ENCODE data around the gene GLI1.
A peak's percentile ranks its signal among the peaks of the same experiment; 100 is the strongest.
"Not testable (repeated sequence)": the region's sequence is repeated elsewhere in the genome, so short reads cannot be mapped to it uniquely, and the experiment has no call there.

Gene GLI1

DNA sequence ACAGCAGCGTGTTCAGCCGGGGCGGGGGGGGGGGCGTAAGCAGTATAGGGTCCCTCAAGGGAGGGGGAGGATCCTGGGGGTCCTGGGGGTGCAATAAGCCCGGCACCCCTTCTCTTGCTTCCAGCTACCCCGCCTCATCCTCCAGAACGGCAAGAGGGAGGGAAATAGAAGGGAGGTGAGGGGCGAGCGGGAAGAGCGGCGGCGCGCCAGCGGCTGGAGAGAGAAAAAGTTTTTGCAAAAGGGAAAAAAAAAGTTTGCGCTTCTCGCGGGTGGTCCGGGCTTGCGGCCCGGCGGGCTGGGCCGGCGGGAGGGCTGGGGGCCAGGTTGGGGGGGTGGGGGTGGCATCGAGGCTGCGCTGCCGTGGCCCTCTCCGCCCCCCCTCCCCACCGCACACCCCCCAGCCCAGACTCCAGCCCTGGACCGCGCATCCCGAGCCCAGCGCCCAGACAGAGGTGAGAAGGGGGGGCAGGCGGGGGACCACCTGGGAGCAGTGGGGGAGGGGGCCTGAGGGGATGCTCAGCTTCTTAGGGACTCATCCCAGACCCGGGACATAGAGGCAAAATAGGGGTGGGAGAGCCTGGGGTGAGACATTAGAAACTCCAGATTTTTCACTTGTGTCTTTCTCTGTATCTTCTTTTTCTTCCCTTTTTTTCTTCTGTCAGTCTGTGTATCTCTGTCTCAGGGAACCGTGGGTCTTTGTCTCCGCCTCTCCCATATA, at the start of gene GLI1:
Gene GLI1 (plus strand): TSS at position 36 of the 718 bp plus-strand sequence. CDS start 3,907 bp downstream, outside the sequence.
- TF ChIP-seq CTCF (IDR thresholded peaks at IDR 0.05; ENCODE audit: poor library complexity, severe bottlenecking): no peak
- Histone ChIP-seq H3K27ac (ENCODE audit: poor library complexity, severe bottlenecking) (peak within 1 kb of the TSS; percentile 73), H3K9me3 (ENCODE audit: severe bottlenecking) (no peaks in the 10 kb centered on the region), H3K4me3 (ENCODE audit: severe bottlenecking) (peak within 1 kb of the TSS; percentile 40), H3K36me3 (ENCODE audit: low read depth) (no peaks in the 10 kb centered on the region), H3K4me1 (ENCODE audit: insufficient read depth, poor library complexity, severe bottlenecking) (peaks cover 24% of the 10 kb centered on the region), H3K27me3 (ENCODE audit: insufficient read depth, poor library complexity, severe bottlenecking) (no peaks in the 10 kb centered on the region)
- ATAC-seq (ENCODE audit: low read depth) (no peak), DNase-seq (ENCODE audit: low spot score) (no peak)

- no peak overlapping the region for H3K27ac ChIP-seq (ENCODE audit: poor library complexity, severe bottlenecking)
- H3K4me1 ChIP-seq (ENCODE audit: insufficient read depth, poor library complexity, severe bottlenecking): no peaks in the 10 kb centered on the region
- H3K27me3 ChIP-seq (ENCODE audit: insufficient read depth, poor library complexity, severe bottlenecking): no peaks in the 10 kb centered on the region
- DNase-seq (ENCODE audit: low spot score) (no peak), ATAC-seq (ENCODE audit: low read depth) (no peak)
- H3K4me3 ChIP-seq (ENCODE audit: severe bottlenecking): no peak overlapping the region
- no peak for TF ChIP-seq CTCF (IDR thresholded peaks at IDR 0.05; ENCODE audit: poor library complexity, severe bottlenecking)
- no peaks in the 10 kb centered on the region for H3K9me3 ChIP-seq (ENCODE audit: severe bottlenecking)
- H3K36me3 ChIP-seq (ENCODE audit: low read depth): peaks cover 5% of the 10 kb centered on the region; the same call in 1 of the 2 replicates
Observed at GRCh38 chr12:57410534-57410933, 49.1 kb upstream of the GLI1 start.

DNA sequence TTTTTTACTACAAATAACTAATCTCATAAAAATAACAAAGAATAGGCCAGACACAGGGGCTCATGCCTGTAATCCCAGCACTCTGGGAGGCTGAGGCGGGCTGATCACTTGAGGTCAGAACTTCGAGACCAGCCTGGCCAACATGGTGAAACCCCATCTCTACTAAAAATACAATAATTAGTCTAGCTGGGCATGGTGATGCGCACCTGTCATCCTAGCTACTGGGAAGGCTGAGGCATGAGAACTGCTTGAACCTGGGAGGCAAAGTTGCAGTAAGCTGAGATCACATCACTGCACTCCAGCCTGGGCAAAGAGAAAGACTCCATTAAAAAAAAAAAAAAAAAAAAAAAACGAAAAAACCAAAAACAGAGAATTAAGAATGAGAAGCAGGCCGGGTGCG, 45.4 kb upstream of the GLI1 start:
- ATAC-seq (ENCODE audit: low read depth); H3K27me3 ChIP-seq (ENCODE audit: insufficient read depth, poor library complexity, severe bottlenecking); H3K4me1 ChIP-seq (ENCODE audit: insufficient read depth, poor library complexity, severe bottlenecking); H3K27ac ChIP-seq (ENCODE audit: poor library complexity, severe bottlenecking); H3K36me3 ChIP-seq (ENCODE audit: low read depth); H3K4me3 ChIP-seq (ENCODE audit: severe bottlenecking); DNase-seq (ENCODE audit: low spot score); H3K9me3 ChIP-seq (ENCODE audit: severe bottlenecking): not testable (repeated sequence)

DNA sequence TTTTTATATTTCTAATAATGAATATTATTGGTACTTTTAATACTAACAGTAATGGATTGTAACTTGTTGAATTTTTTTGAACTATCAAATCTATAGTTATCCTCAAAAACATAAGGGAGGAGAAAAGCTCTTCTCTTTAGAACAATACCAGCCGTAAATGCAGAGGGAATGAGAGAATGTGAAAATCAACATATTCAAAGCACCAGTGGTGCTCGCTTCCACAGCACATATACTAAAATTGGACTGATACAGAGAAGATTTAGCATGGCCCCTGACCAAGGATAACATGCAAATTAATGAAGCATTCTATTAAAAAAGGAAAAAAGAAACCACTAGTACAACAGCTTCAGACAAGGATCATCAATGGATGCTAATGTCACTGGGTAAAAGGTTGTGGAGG, 44.5 kb upstream of the GLI1 start:
- ATAC-seq (ENCODE audit: low read depth) (no peak), DNase-seq (ENCODE audit: low spot score) (no peak)
- Histone ChIP-seq H3K4me1 (ENCODE audit: insufficient read depth, poor library complexity, severe bottlenecking) (peaks cover 3% of the 10 kb centered on the region), H3K9me3 (ENCODE audit: severe bottlenecking) (no peaks in the 10 kb centered on the region), H3K27ac (ENCODE audit: poor library complexity, severe bottlenecking) (no peak overlapping the region), H3K4me3 (ENCODE audit: severe bottlenecking) (no peak overlapping the region), H3K27me3 (ENCODE audit: insufficient read depth, poor library complexity, severe bottlenecking) (no peaks in the 10 kb centered on the region), H3K36me3 (ENCODE audit: low read depth) (peaks cover 6% of the 10 kb centered on the region; the same call in 1 of the 2 replicates)
- no peak for TF ChIP-seq CTCF (IDR thresholded peaks at IDR 0.05; ENCODE audit: poor library complexity, severe bottlenecking)

DNA sequence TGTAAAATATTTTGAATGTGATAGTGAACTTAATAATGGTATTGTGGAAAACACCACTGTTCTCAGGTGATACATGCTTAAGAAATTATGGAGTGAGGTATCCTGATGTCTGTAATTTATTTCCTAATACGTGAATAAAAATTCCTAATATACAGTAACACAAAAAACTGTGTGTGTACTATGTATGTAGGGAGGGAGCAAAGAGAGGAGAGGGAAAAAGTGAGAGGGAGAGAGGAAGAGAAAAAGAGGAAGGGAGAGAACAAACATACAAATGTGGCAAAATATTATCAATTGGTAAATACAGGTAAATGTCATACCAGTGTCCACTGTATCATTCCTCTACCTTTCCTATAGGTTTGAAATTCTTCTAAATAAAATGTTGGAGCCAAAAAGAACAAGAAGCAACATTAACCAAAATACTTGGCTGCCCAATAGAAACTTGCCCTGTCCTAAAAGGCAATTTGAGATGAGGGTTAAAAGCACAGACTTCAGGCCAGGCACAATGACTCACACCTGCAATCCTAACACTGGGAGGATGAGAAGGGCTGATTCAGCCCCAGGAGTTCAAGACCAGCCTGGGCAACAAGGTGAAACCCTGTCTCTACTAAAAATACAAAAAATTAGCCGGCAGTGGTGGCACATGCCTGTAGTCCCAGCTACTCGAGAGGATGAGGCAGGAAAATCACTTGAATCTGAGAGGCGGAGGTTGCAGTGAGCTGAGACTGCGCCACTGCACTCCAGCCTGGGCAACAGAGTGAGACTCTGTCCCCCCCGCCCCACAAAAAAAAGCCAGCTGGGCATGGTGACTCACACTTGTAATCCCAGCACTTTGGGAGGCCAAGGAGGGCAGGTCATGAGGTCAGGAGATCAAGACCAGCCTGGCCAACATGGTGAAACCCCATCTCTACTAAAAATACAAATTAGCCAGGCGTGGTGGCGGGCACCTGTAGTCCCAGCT, 43.3 kb upstream of the GLI1 start:
- H3K27ac ChIP-seq (ENCODE audit: poor library complexity, severe bottlenecking): no peak overlapping the region
- H3K4me3 ChIP-seq (ENCODE audit: severe bottlenecking): no peak overlapping the region
- peaks cover 6% of the 10 kb centered on the region for H3K36me3 ChIP-seq (ENCODE audit: low read depth)
- no peak for DNase-seq (ENCODE audit: low spot score)
- ATAC-seq (ENCODE audit: low read depth): 0 out of 3 replicates have a peak, but pooled peaks have one; percentile 45
- H3K27me3 ChIP-seq (ENCODE audit: insufficient read depth, poor library complexity, severe bottlenecking): no peaks in the 10 kb centered on the region
- no peaks in the 10 kb centered on the region for H3K9me3 ChIP-seq (ENCODE audit: severe bottlenecking)
- peaks cover 3% of the 10 kb centered on the region for H3K4me1 ChIP-seq (ENCODE audit: insufficient read depth, poor library complexity, severe bottlenecking)
- TF ChIP-seq CTCF (IDR thresholded peaks at IDR 0.05; ENCODE audit: poor library complexity, severe bottlenecking): no peak
